Measurements from ENCODE around the gene TMEM255B. TPM values are rescaled to one million over a fixed set of nuclear protein-coding genes. Genes with fewer than 3 reads are reported as not detected.

TMEM255B gene
- total and polyA plus RNA-seq, 2 of the 4 experiments (the other 2 are of a cell fraction): 0.36 to 0.94 TPM

- Histone ChIP-seq H3K9me3 (ENCODE audit: control insufficient read depth, insufficient read depth, low read length) (peaks cover 17% of the 10 kb centered on the region), H3K4me3 (ENCODE audit: insufficient read depth, low read depth, low read length) (no peak overlapping the region), H3K18ac (ENCODE audit: low read depth, low read length) (no peak overlapping the region), H3K4me1 (ENCODE audit: control insufficient read depth, insufficient read depth, low read length) (peaks cover 6% of the 10 kb centered on the region), H3K9me1 (ENCODE audit: insufficient read depth, low read length) (peaks cover 4% of the 10 kb centered on the region; the same call in 1 of the 2 replicates), H2BK5ac (ENCODE audit: low read depth, low read length, poor library complexity, severe bottlenecking) (no peak overlapping the region), H3K36me3 (ENCODE audit: control insufficient read depth, insufficient read depth, low read length) (no peaks in the 10 kb centered on the region), H2AFZ (replicated peaks; ENCODE audit: low read length, poor library complexity) (no peak overlapping the region), H3K4ac (ENCODE audit: low read depth, low read length) (no peak overlapping the region), H3K56ac (ENCODE audit: extremely low read depth, insufficient read depth, low read length) (no peak overlapping the region), H4K91ac (ENCODE audit: insufficient read depth, low read depth, low read length) (no peak overlapping the region), H2AK9ac (replicated peaks; ENCODE audit: low read depth, low read length, poor library complexity) (no peak overlapping the region), H4K5ac (ENCODE audit: low read depth, low read length) (no peak overlapping the region), H3K23ac (ENCODE audit: low read depth, low read length) (no peak overlapping the region), H3K27me3 (ENCODE audit: control insufficient read depth, insufficient read depth, low read length) (no peaks in the 10 kb centered on the region), H3K27ac (ENCODE audit: insufficient read depth, low read length) (no peak overlapping the region), H4K8ac (ENCODE audit: low read depth in 2 of 2, low read length in 2 of 2) (no peak overlapping the region), H3K9ac (ENCODE audit: low read depth, low read length) (no peak overlapping the region), H2BK15ac (ENCODE audit: low read depth, low read length) (no peak overlapping the region), H3K14ac (replicated peaks; ENCODE audit: low read depth, low read length) (no peak overlapping the region), H3K4me2 (ENCODE audit: low read depth, low read length) (no peak overlapping the region), H2BK120ac (ENCODE audit: low read depth, low read length) (no peak overlapping the region), H4K20me1 (ENCODE audit: insufficient read depth, low read length) (no peaks in the 10 kb centered on the region), H2AK5ac (ENCODE audit: low read depth, low read length) (no peak overlapping the region), H3K79me1 (ENCODE audit: low read depth in 1 of 2, low read length in 2 of 2) (no peaks in the 10 kb centered on the region), H2BK20ac (ENCODE audit: low read depth, low read length) (no peak overlapping the region)
- no peak for TF ChIP-seq CTCF (conservative IDR thresholded peaks at IDR 0.05; ENCODE audit: low read depth, low read length)
- TF ChIP-seq MXI1 (IDR thresholded peaks at IDR 0.05; ENCODE audit: borderline replicate concordance, low read depth, low read length): no peak
- TF ChIP-seq USF2 (IDR thresholded peaks at IDR 0.05; ENCODE audit: low read depth, low read length): no peak
- no peak for TF ChIP-seq BHLHE40 (IDR thresholded peaks at IDR 0.05; ENCODE audit: low read depth, low read length)
- TF ChIP-seq MAZ (IDR thresholded peaks at IDR 0.05; ENCODE audit: borderline replicate concordance, low read depth, low read length): no peak
- TF ChIP-seq CEBPB (IDR thresholded peaks at IDR 0.05; ENCODE audit: low read depth, low read length): no peak
- no peak for TF ChIP-seq SMC3 (IDR thresholded peaks at IDR 0.05; ENCODE audit: low read depth, low read length)
- TF ChIP-seq MAFK (IDR thresholded peaks at IDR 0.05; ENCODE audit: low read depth, low read length): no peak
- TF ChIP-seq RFX5 (IDR thresholded peaks at IDR 0.05; ENCODE audit: low read depth, low read length): no peak
- TF ChIP-seq NFE2L2 (IDR thresholded peaks at IDR 0.05; ENCODE audit: low read depth, low read length): no peak
- TF ChIP-seq CHD1 (IDR thresholded peaks at IDR 0.05; ENCODE audit: low read depth, low read length): no peak
- TF ChIP-seq RCOR1 (IDR thresholded peaks at IDR 0.05; ENCODE audit: insufficient replicate concordance, low read length): no peak
- no TSS peak for BruUV-seq (replicated peaks)
- in situ Hi-C loops (cut with MboI; ENCODE audit: low sequenced_read_pairs) (no loop called here), dilution Hi-C loops (cut with HindIII; ENCODE audit: low sequenced_read_pairs, unreplicated experiment) (no loop called here), intact Hi-C loops (cut with micrococcal nuclease) (no loop called here)
- no peak for DNase-seq
- WGBS, 2 experiments (ENCODE audit: extremely low coverage in 2 of 2, insufficient read length in 1 of 2): 94% methylated on average over 2 of the region's 11 CpGs; no CpG with 5 or more reads in 1 of the 2 experiments
- ChIA-PET CTCF (no interaction called here), POLR2A (ENCODE audit: unreplicated experiment) (no interaction called here)
- no peak for ATAC-seq (ENCODE audit: low read depth)
Measured at GRCh38 chr13:113806104-113806471, 47.1 kb downstream of the TMEM255B start.

Data from IMR-90 (cell line).